ENCODE data around the gene LRRN3. TPM values are rescaled to one million over a fixed set of nuclear protein-coding genes. Genes with fewer than 3 reads are reported as not detected.

LRRN3 gene
- total RNA-seq, 1 donor from 2014 or later = 0.98 TPM

- DNase-seq (ENCODE audit: extremely low spot score in 2 of 2) = no peak
- intact Hi-C loops (cut with DNase I) = no loop called here
- TF ChIP-seq POLR2AphosphoS5 (IDR thresholded peaks at IDR 0.05; ENCODE audit: insufficient read depth in 1 of 2, low read depth in 1 of 2) = no peak
- Histone ChIP-seq H3K4me1 (no peaks in the 10 kb centered on the region), H3K4me3 (no peak overlapping the region), H3K9me3 (no peaks in the 10 kb centered on the region), H3K27ac (no peak overlapping the region), H3K36me3 (no peaks in the 10 kb centered on the region), H3K27me3 (no peaks in the 10 kb centered on the region)
Measured at GRCh38 chr7:111168182-111168581, 77.3 kb downstream of the LRRN3 start.

- TF ChIP-seq CTCF (IDR thresholded peaks at IDR 0.05) = no peak
- TF ChIP-seq POLR2A (IDR thresholded peaks at IDR 0.05) = no peak
- no peak for TF ChIP-seq POLR2AphosphoS5 (IDR thresholded peaks at IDR 0.05; ENCODE audit: insufficient read depth in 1 of 2, low read depth in 1 of 2)
- Histone ChIP-seq H3K27ac (no peak overlapping the region), H3K27me3 (no peaks in the 10 kb centered on the region), H3K4me3 (no peak overlapping the region), H3K4me1 (no peaks in the 10 kb centered on the region), H3K9me3 (no peaks in the 10 kb centered on the region), H3K36me3 (no peaks in the 10 kb centered on the region)
- intact Hi-C loops (cut with DNase I) = no loop called here
- no peak for DNase-seq (ENCODE audit: extremely low spot score in 2 of 2)
Measured at GRCh38 chr7:111172564-111173257, 81.8 kb downstream of the LRRN3 start.

- DNase-seq (ENCODE audit: extremely low spot score in 2 of 2) = no peak
- Histone ChIP-seq H3K27me3 (no peaks in the 10 kb centered on the region), H3K27ac (no peak overlapping the region), H3K4me1 (no peaks in the 10 kb centered on the region), H3K9me3 (no peaks in the 10 kb centered on the region), H3K4me3 (no peak overlapping the region), H3K36me3 (no peaks in the 10 kb centered on the region)
- intact Hi-C loops (cut with DNase I) = no loop called here
- TF ChIP-seq CTCF (IDR thresholded peaks at IDR 0.05) = no peak
Measured at GRCh38 chr7:111173528-111173927, 82.6 kb downstream of the LRRN3 start.

GRCh38 chr7:111173990-111174389 lies 83.1 kb downstream of the LRRN3 start:
- Histone ChIP-seq H3K36me3 (no peaks in the 10 kb centered on the region), H3K4me1 (no peaks in the 10 kb centered on the region), H3K9me3 (no peaks in the 10 kb centered on the region), H3K27ac (no peak overlapping the region), H3K4me3 (no peak overlapping the region), H3K27me3 (no peaks in the 10 kb centered on the region)
- no peak for DNase-seq (ENCODE audit: extremely low spot score in 2 of 2)
- intact Hi-C loops (cut with DNase I) = no loop called here
- TF ChIP-seq POLR2AphosphoS5 (IDR thresholded peaks at IDR 0.05; ENCODE audit: insufficient read depth in 1 of 2, low read depth in 1 of 2) (no peak), CTCF (IDR thresholded peaks at IDR 0.05) (no peak), POLR2A (IDR thresholded peaks at IDR 0.05) (no peak)

GRCh38 chr7:111174510-111174909 lies 83.6 kb downstream of the LRRN3 start:
- H3K27ac ChIP-seq = no peak overlapping the region
- H3K4me3 ChIP-seq = no peak overlapping the region

More at GRCh38 chr7:111174510-111174909, 83.6 kb downstream of the LRRN3 start:
- no peaks in the 10 kb centered on the region for H3K36me3 ChIP-seq
- DNase-seq (ENCODE audit: extremely low spot score in 2 of 2) = no peak
- no peaks in the 10 kb centered on the region for H3K27me3 ChIP-seq
- intact Hi-C loops (cut with DNase I) = no loop called here
- no peaks in the 10 kb centered on the region for H3K4me1 ChIP-seq
- TF ChIP-seq CTCF (IDR thresholded peaks at IDR 0.05) = no peak
- TF ChIP-seq POLR2A (IDR thresholded peaks at IDR 0.05) = no peak
- no peaks in the 10 kb centered on the region for H3K9me3 ChIP-seq

Data from vagina (tissue), 2 donors.